ENCODE data around the gene KLHL3. TPM values are rescaled to one million over a fixed set of nuclear protein-coding genes. Genes with fewer than 3 reads are reported as not detected.

The KLHL3 gene
- total RNA-seq, 4 donors from 2014 or later, result 1.2 to 29.1 (median 3.4) TPM

GRCh38 chr5:137736496-137736895 is 607 bp upstream of the KLHL3 start:
- WGBS, result 95% methylated on average over 1 of the region's 1 CpG
- TF ChIP-seq POLR2A (IDR thresholded peaks at IDR 0.05) (no peak), POLR2AphosphoS5 (IDR thresholded peaks at IDR 0.05) (no peak), EP300 (IDR thresholded peaks at IDR 0.05) (no peak)
- TF ChIP-seq, protein P1, sequence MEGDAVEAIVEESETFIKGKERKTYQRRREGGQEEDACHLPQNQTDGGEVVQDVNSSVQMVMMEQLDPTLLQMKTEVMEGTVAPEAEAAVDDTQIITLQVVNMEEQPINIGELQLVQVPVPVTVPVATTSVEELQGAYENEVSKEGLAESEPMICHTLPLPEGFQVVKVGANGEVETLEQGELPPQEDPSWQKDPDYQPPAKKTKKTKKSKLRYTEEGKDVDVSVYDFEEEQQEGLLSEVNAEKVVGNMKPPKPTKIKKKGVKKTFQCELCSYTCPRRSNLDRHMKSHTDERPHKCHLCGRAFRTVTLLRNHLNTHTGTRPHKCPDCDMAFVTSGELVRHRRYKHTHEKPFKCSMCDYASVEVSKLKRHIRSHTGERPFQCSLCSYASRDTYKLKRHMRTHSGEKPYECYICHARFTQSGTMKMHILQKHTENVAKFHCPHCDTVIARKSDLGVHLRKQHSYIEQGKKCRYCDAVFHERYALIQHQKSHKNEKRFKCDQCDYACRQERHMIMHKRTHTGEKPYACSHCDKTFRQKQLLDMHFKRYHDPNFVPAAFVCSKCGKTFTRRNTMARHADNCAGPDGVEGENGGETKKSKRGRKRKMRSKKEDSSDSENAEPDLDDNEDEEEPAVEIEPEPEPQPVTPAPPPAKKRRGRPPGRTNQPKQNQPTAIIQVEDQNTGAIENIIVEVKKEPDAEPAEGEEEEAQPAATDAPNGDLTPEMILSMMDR (IDR thresholded peaks at IDR 0.05), result no peak
- H3K36me3 ChIP-seq, result no peaks in the 10 kb centered on the region
- no peaks in the 10 kb centered on the region for H3K9me3 ChIP-seq
- H3K4me1 ChIP-seq, result peaks cover 24% of the 10 kb centered on the region
- DNase-seq (ENCODE audit: low spot score in 2 of 2), result no peak
- H3K27ac ChIP-seq, result no peak overlapping the region
- H3K27me3 ChIP-seq, result no peaks in the 10 kb centered on the region
- H3K4me3 ChIP-seq, result no peak overlapping the region

GRCh38 chr5:137734962-137735554 is 831 bp downstream of the KLHL3 start:
- TF ChIP-seq POLR2AphosphoS5 (IDR thresholded peaks at IDR 0.05), result no peak
- H3K9me3 ChIP-seq, result no peaks in the 10 kb centered on the region
- 9% methylated on average over 9 of the region's 14 CpGs for WGBS
- no peak for DNase-seq (ENCODE audit: low spot score in 2 of 2)
- H3K4me3 ChIP-seq, result peak overlapping the region; percentile 50
- peaks cover 26% of the 10 kb centered on the region for H3K4me1 ChIP-seq
- no peaks in the 10 kb centered on the region for H3K27me3 ChIP-seq
- no peaks in the 10 kb centered on the region for H3K36me3 ChIP-seq
- H3K27ac ChIP-seq, result peak overlapping the region; percentile 30

- H3K36me3 ChIP-seq, result no peaks in the 10 kb centered on the region
- peak overlapping the region; percentile 50 for H3K4me3 ChIP-seq
- H3K4me1 ChIP-seq, result peaks cover 26% of the 10 kb centered on the region
- H3K9me3 ChIP-seq, result no peaks in the 10 kb centered on the region
- H3K27ac ChIP-seq, result no peak overlapping the region
- no peaks in the 10 kb centered on the region for H3K27me3 ChIP-seq
- TF ChIP-seq, protein P1 (IDR thresholded peaks at IDR 0.05), result no peak
- no peak for TF ChIP-seq POLR2A (IDR thresholded peaks at IDR 0.05)
- no peak for TF ChIP-seq EP300 (IDR thresholded peaks at IDR 0.05)
- TF ChIP-seq POLR2AphosphoS5 (IDR thresholded peaks at IDR 0.05), result no peak
- 64% methylated on average over 2 of the region's 2 CpGs for WGBS
- DNase-seq (ENCODE audit: low spot score in 2 of 2), result no peak
These were observed 1.6 kb downstream of the KLHL3 start for GRCh38 chr5:137734331-137734730.

GRCh38 chr5:137733922-137734321 is 2.0 kb downstream of the KLHL3 start:
- no peak for DNase-seq (ENCODE audit: low spot score in 2 of 2)
- 99% methylated on average over 3 of the region's 3 CpGs for WGBS
- Histone ChIP-seq H3K4me1 (peaks cover 26% of the 10 kb centered on the region), H3K36me3 (no peaks in the 10 kb centered on the region), H3K27me3 (no peaks in the 10 kb centered on the region), H3K4me3 (peak overlapping the region; percentile 50), H3K9me3 (no peaks in the 10 kb centered on the region), H3K27ac (no peak overlapping the region)
- TF ChIP-seq, protein P1 (IDR thresholded peaks at IDR 0.05), result no peak
- TF ChIP-seq POLR2AphosphoS5 (IDR thresholded peaks at IDR 0.05) (no peak), POLR2A (IDR thresholded peaks at IDR 0.05) (no peak), EP300 (IDR thresholded peaks at IDR 0.05) (no peak)

GRCh38 chr5:137733006-137733405 is 2.9 kb downstream of the KLHL3 start:
- Histone ChIP-seq H3K9me3 (no peaks in the 10 kb centered on the region), H3K27me3 (no peaks in the 10 kb centered on the region), H3K4me1 (peaks cover 26% of the 10 kb centered on the region), H3K4me3 (no peak overlapping the region), H3K36me3 (no peaks in the 10 kb centered on the region), H3K27ac (no peak overlapping the region)
- 87% methylated on average over 3 of the region's 3 CpGs for WGBS
- no peak for TF ChIP-seq POLR2AphosphoS5 (IDR thresholded peaks at IDR 0.05)
- TF ChIP-seq EP300 (IDR thresholded peaks at IDR 0.05), result no peak
- TF ChIP-seq, protein P1 (IDR thresholded peaks at IDR 0.05), result no peak
- TF ChIP-seq POLR2A (IDR thresholded peaks at IDR 0.05), result no peak
- DNase-seq (ENCODE audit: low spot score in 2 of 2), result no peak

- Histone ChIP-seq H3K27me3 (no peaks in the 10 kb centered on the region), H3K27ac (no peak overlapping the region), H3K4me3 (no peak overlapping the region), H3K4me1 (peaks cover 19% of the 10 kb centered on the region), H3K9me3 (no peaks in the 10 kb centered on the region), H3K36me3 (no peaks in the 10 kb centered on the region)
- 57% methylated on average over 3 of the region's 3 CpGs for WGBS
- no peak for TF ChIP-seq POLR2A (IDR thresholded peaks at IDR 0.05)
- no peak for DNase-seq (ENCODE audit: low spot score in 2 of 2)
These were observed 4.7 kb downstream of the KLHL3 start for GRCh38 chr5:137731176-137731575.

Measured in suprapubic skin (tissue), 4 donors.